ENCODE measurements around the gene NRG3.

- TF ChIP-seq REST (IDR thresholded peaks at IDR 0.05; ENCODE audit: low read depth) (no peak), CTCF (IDR thresholded peaks at IDR 0.05 in 2 of 3, conservative IDR thresholded peaks at IDR 0.05 in 1 of 3; ENCODE audit: borderline replicate concordance in 1 of 3, insufficient read depth in 1 of 3, low read depth in 2 of 3, low read length in 2 of 3) (no peak), POLR2AphosphoS5 (IDR thresholded peaks at IDR 0.05; ENCODE audit: low read depth, low read length) (no peak)
These were observed 1035.3 kb downstream of the NRG3 start for GRCh38 chr10:82910301-82910700.
